ENCODE measurements around the gene TXLNG.
A peak's percentile ranks its signal among the peaks of the same experiment; 100 is the strongest.
"Not testable (repeated sequence)": the region's sequence is repeated elsewhere in the genome, so short reads cannot be mapped to it uniquely, and the experiment has no call there.

TXLNG gene

GRCh38 chrX:16839219-16839851 is 53.1 kb downstream of the TXLNG start:
- DNase-seq (ENCODE audit: low spot score) = no peak

- no peak for DNase-seq (ENCODE audit: low spot score)
Observed at GRCh38 chrX:16839852-16840460, 53.7 kb downstream of the TXLNG start.

- DNase-seq (ENCODE audit: low spot score) = peak; percentile 28
Observed at GRCh38 chrX:16842684-16843083, 56.4 kb downstream of the TXLNG start.

DNA sequence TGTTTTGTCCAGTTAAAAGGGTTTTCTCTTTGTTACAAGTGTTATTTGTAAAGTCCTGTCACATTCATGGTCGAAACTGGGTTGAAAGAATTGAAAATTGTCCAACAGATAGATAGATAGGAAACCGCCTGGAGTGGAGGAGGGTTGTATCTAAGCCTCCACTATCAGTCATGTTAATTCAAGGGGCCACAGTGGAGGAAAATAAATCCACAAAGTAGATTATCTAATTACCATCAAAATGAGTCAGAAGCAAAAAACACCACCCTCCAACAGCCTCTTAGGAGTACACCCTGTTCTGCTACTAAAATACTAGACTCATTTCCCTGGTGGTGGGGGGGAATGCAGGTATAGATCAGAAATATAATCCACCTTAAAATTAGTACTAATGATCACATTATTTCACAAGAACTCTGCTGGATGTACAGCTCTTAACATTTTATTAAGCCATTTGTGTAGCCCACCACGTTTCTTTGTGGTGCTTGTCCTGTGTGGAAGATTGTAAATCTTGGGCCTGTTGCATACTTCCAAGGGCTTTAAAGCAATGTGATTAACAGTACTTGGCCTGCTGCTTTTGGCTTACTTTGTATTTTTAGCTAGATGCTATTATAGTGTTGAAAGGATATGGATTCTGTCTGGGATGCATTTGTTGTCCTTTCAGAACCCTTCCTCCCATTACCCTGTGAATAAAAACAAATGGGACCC is 57.1 kb downstream of the TXLNG start:
- DNase-seq (ENCODE audit: low spot score) = no peak

GRCh38 chrX:16845686-16846085 is 59.4 kb downstream of the TXLNG start:
- no peak for DNase-seq (ENCODE audit: low spot score)

- DNase-seq (ENCODE audit: low spot score) = no peak
Observed at GRCh38 chrX:16848541-16848940, 62.3 kb downstream of the TXLNG start.

- DNase-seq (ENCODE audit: low spot score) = no peak
Observed at GRCh38 chrX:16851421-16851820, 65.2 kb downstream of the TXLNG start.

- no peak for DNase-seq (ENCODE audit: low spot score)
Observed at GRCh38 chrX:16851827-16852226, 65.6 kb downstream of the TXLNG start.

DNA sequence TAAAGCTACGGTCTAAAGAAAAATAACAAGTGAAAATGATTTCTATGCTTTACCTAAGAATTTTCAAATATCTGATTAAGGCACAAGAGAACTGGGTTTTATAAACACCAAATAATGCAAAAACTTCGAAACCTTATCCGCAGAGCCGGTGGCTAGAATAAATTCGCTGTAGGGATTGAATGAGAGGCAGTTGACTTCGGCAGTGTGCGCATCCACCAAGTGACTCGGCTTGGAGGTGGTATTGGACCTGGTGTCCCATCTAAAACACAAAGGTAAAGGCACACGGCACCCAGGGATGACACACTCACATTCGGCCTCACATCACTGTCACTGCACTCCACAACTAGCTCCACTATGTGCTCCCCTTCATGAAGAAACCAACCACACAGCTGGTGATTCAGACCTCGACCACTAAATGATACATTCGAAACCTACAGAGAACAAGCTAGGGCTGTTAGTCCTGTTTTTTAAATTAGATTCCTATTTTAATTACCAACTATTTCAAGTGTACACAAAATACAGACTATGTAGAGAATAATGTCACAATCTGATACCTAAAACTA is 66.4 kb downstream of the TXLNG start:
- no peak for DNase-seq (ENCODE audit: low spot score)

DNA sequence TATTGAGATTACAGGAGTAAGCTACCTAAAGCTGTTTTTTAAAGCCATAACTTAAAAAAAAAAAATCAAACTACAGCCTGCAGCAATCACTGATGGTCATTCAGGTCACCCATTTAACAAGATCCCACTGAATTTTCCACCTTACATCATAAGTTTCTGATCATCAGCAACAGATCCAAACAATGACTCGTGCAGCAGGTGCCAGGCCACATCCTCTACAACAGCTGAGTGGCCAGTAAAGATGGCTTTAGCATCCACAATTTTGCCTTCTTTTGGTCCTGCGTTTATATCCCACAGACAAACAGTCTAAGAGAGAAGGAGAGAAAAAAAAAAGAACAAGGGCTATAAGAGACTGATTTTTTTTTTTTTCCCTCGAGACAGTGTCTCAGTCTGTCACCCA is 67.3 kb downstream of the TXLNG start:
- DNase-seq (ENCODE audit: low spot score) = no peak

GRCh38 chrX:16855363-16856075 is 69.3 kb downstream of the TXLNG start:
- DNase-seq (ENCODE audit: low spot score) = no peak

- not testable (repeated sequence) for DNase-seq (ENCODE audit: low spot score)
Observed at GRCh38 chrX:16856076-16856404, 69.8 kb downstream of the TXLNG start.

DNA sequence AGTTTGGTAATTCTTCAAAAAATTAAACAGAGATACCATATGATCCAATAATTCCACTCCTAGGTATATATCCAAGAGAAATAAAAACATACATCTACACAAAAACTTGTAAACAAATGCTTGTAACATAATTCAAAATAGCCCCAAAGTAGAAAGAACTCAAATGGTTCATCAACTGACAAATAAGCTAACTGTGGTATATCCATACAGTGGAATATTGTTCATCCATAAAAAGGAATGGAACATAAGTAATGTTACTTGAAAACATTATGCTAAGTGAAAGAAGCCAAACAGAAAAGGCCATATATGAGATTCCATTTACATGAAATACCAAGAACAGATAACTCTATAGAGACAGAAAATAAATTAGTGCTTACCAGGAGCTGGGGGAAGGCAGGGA is 70.5 kb downstream of the TXLNG start:
- DNase-seq (ENCODE audit: low spot score) = no peak

DNA sequence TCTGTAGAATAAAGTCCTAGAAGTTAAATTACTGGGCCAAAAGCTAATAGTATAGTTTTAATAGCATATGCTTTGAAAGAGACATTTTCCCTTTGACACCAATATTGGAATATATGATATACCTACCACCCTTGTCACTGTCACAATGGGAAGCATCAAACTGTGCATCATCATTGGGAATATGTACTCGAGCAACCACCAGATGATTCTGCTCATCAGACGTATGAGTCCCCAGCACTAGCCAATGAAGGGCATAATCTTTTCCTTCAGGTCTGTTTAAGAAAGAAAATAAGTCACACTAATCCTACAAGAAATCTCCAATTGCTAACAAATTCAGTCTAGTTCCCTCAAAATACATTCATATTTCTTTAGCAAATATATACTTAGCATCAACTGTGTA is 76.6 kb downstream of the TXLNG start:
- DNase-seq (ENCODE audit: low spot score) = no peak

- DNase-seq (ENCODE audit: low spot score) = no peak
Observed at GRCh38 chrX:16867947-16868346, 81.7 kb downstream of the TXLNG start.

- no peak for DNase-seq (ENCODE audit: low spot score)
Observed at GRCh38 chrX:16868920-16869319, 82.7 kb downstream of the TXLNG start.

DNA sequence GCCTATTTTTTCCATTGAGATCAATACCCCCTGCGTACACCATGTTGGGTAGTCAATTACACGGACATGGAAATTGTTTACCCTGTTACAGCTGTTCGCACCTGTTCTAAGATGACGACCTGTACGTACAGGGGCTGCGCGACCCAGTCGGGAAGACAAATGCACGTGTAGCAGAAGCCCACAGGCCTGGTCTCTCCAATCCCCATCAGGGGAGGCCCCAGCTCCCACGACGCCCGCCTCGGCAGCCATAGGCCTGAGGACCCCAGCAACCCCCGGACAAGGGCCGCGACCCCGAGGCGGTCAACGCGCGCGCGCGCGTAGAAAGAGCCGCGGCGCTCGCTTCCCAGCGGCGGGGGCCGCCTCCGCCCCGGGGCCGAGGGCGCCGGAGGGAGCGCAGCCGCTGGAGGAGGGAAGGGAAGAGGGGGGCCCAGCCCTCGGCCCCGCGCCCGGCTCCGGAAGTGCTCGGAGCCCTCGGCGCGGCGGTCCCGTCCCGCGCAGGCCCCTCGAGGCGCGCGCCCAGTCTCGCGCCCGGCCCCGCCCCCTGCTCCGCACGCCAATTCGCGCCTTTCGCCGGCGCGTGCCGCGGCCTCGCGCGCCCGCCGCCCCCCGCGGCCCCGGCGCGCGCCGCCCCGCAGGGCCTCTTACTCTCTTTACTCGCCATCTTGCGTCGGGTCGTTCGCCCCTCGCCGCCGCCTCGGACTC is 83.3 kb downstream of the TXLNG start:
- no peak for DNase-seq (ENCODE audit: low spot score)

GRCh38 chrX:16870095-16870861 is 84.0 kb downstream of the TXLNG start, which contains the start of gene RBBP7:
Gene RBBP7, minus strand, starts transcription at chrX:16870362. Its CDS starts 309 bp downstream, at chrX:16870053.
- peak; percentile 82 for DNase-seq (ENCODE audit: low spot score)

- DNase-seq (ENCODE audit: low spot score) = no peak
Observed at GRCh38 chrX:16870862-16871815, 84.9 kb downstream of the TXLNG start.

GRCh38 chrX:16873106-16873505 is 86.8 kb downstream of the TXLNG start:
- no peak for DNase-seq (ENCODE audit: low spot score)

All from COLO829 (cell line).